Activated effector memory CD4-positive, alpha-beta T cell treated with Interleukin-2 at 50 U/mL for 16 hours (primary cell): Measurements from ENCODE around the gene ACHE.

Source experiments
- DNase-seq: peaks from one replicate; pipeline ENCODE4 v3.0.0-alpha.2; 2020

Gene ACHE

DNA sequence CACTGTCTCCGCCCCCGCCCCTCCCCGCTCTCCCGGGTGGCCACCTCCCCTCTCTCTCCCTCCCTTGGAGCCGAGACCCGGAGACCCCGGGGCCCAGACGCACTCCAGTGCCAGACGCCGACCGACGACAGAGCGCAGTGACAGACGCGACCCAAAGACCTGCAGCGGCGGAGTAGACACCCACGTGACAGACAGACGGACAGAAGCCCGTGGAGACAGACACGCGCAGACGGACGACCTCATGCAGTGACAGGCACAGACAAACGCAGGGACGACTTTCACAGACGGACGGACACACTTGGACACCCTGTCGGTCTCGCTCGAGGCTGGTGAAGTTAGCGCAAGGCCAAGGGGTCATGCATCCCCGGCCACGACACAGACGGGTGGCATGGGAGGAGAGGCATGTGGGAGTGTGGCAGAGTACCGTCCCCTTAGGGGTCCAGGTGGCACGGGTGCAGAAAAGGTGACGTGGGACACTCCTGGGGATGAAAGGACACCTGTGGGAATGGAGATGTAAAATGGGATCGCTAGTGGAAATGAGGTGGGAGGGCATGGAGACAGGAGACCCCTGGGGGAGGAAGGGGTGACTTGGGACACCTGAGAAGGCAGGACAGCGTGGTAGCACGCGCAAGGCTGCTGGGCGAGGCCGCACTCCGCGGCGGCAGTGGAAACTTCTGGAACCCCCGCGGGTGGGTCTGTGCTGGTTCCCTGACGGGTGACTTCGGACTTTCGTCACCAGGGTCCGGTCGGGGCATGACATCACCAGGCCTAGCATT, 456 bp upstream of the ACHE start:
- DNase-seq, result no peak

DNA sequence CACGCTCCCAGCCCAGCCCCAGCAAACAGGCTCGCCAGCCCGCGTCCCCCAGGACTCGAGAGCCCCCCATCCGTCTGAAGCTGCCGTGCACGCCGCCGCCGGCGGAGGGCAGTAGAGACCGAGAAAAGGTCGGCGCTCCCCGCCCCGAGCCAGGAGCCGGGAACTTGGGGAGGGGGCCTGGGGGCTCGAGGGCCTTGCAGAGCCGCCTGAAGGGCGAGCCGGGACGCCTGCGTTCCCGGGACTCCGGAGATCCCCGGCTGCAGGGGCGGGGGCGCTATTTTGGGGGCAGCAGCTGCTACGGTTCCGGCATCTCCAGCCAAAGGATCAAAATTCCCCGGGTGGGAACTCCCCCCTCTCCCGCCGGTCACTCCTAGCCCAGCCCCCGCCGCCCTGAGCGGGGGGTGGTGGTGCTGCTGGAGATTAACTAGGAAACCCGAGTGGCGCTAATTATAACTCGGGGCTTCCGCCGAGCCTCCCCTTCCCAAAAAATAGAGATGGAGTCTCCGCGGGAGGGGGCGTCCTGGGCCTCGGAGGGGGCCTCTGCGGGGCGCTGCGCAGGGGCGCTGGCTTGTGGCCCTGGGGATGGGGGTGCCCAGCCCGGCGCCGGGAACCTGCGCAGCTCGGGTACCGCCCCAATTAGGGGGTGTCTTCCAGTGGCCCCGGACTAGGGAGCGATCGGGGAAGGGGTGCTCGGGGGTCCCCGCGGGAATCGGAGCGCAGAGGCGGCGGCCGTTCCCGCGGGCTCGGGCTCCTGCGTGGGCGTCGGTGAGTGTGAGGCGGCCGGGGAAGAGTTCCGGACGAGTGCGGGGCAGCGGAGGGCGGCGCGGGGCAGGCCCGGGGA, 608 bp downstream of the ACHE start:
- DNase-seq, result peak; percentile 33

DNA sequence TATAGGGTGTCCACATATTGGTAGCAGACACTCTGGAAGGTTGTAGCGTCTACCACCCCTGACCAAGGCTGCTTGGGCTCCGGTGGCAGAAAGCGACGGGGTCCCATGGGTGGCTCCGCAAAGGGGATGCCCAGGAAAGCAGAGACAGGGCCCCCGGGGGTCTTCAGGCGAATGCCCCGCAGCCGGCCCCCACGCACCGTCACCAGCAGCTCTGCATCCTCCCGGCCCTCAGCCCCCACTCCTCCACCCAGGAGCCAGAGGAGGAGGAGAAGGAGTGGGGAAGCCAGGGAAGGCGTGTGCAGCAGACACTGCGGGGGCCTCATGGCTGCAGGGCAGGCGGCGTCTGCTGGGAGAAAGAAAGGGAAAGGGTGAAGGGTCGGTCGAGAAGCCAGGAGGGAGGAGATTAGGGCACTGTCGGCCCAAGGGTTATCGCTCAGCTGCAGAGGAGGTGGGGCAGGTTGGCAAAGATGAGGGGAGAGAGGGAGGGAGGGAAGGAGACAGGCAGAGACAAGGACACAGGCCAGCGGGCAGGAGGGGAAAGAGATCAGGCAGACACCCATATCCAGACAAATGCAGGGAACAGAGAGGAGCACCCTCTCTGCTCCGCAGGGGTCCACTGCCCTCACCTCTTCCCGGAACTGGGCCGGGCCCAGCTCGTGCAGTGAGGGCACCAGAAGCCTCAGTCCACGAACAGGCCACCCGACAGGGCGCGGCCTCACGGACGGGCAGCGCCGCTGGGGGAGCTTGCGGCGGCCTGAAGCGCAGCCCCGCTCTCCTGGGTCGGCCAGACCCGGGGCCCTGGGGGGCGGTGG, 1.6 kb downstream of the ACHE start:
- DNase-seq, result no peak

DNA sequence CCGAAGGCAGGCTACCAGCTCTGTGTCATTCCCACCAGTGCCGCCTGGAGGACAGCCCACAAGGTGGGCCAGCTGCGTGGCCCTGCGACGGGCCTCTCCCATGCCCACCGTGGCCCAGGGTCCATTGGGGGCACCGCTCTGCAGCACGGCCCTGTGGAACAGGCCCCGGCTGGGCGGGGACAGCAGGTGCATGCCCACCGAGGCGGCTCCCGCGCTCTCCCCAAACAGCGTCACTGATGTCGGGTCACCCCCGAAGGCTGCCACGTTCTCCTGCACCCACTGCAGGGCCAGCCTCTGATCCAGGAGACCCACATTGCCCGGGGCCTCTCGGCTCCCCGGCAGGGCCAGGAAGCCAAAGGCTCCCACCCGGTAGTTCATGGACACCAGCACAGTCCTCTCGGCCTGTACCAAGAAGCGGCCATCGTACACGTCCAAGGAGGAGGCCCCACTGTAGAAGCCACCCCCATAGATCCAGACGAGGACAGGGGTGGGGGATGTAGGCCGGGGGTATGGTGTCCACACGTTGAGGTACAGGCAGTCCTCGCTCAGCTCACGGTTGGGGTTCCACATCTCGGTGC, 2.3 kb downstream of the ACHE start:
- DNase-seq, result no peak

DNA sequence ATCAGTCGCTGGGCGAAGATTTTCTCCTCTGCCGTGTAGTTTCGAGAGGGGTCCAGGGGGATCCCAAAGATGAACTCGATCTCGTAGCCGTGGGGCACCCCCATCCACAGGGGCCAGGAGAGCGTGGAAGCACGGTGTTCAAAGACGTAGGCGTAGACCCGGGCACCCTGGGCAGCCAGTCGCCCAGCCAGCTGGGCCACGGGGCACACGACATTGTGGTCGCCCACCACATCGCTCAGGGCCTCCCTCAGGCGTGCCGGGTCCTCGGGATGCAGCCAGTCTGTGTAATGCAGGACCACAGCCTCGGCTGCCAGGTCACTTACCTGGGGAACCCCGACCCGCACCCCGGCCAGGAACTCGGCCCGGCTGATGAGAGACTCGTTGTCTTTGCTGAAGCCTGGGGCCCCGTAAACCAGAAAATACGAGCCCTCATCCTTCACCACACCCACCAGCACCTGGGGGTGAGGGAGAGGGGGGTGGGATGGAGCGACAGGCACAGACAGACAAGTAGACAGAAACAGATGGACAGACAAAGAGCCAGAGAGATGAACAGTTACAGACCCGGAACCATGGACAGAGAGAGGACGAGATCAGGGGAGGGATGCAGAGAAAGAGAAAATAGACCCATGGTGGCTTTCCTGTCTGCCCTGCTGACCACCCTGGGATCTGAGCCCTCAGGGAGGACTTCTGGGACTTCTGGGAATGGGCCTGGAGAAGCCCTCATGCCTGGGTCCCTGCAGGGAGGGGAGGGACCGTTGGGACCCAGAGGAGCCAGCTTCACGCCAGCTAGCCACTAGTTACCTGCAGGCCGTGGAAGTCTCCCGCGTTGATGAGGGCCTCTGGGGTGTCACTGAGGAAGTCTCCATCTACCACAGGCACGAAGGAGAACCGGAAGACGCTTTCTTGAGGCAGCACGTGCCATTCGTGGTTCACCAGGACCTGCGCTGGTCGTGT, 3.0 kb downstream of the ACHE start:
- no peak for DNase-seq

DNA sequence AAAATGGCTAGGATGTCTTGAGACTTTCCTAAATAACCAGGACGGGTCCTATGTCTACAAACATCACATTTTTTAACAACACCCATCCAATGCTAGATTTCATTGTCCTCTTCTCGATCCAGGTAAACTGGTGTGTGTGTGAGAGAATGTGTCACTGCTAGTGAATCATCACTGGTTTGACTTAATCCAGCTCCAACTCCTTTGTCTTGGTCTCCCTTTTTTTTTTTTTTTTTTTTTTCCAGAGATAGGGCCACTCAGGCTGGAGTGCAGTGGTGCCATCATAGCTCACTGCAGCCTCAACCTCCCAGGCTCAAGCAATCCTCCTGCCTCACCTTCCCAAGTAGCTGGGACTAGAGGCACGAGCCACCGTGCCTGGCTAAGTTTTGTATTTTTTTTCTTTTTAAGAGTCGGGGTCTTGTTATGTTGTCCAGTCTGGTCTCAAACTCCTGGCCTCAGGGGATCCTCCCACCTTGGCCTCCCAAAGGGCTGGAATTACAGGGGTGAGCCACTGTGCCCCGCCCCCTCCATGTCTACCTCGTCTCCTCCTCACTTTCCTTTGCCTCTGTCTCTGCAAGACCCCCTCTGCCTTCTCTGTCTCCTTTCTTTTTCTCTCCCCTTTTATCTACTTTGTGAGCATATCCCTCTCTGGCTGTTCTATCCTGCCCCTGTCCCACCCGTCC, 4.0 kb downstream of the ACHE start:
- no peak for DNase-seq

DNA sequence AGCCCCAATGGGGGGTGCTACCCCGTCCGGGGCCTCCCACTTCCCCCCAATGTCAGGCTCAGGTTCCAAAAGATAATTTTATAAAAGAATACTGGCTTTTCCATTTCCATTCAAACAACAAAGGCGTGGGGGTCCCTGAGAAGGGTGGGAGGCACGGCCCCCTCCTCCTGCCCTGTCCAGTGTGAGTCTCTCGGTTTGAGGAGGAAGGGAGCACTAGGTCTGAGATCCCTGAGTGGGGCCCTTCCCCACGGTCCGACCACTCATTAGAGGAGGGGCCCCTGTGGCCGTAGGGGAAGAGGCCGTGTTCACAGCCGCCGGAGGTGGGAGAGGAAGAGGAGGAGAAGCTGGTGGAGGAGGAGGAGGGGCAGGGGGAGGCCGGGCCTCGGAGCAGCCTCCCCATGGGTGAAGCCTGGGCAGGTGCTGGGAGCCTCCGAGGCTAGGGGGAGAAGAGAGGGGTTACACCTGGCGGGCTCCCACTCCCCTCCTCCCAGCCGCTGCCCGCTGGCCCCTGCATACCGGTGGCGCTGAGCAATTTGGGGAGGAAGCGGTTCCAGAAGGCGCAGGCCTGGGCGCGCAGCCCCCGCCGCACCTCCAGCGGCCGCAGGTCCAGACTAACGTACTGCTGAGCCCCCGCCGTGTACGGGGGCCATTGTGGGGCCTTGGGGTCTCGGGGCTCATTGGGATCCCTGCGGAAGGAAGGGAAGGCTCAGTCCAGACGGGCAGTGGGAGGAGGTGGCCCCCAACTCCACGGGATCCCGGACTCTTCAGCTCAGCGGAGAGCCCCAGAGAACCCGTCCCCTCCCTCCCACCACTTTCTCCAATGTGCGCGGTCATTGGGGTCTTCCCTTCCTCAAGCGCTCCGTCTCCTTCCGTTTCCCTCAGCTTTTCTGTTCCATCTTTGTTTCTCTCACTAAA, 4.8 kb downstream of the ACHE start:
- no peak for DNase-seq

DNA sequence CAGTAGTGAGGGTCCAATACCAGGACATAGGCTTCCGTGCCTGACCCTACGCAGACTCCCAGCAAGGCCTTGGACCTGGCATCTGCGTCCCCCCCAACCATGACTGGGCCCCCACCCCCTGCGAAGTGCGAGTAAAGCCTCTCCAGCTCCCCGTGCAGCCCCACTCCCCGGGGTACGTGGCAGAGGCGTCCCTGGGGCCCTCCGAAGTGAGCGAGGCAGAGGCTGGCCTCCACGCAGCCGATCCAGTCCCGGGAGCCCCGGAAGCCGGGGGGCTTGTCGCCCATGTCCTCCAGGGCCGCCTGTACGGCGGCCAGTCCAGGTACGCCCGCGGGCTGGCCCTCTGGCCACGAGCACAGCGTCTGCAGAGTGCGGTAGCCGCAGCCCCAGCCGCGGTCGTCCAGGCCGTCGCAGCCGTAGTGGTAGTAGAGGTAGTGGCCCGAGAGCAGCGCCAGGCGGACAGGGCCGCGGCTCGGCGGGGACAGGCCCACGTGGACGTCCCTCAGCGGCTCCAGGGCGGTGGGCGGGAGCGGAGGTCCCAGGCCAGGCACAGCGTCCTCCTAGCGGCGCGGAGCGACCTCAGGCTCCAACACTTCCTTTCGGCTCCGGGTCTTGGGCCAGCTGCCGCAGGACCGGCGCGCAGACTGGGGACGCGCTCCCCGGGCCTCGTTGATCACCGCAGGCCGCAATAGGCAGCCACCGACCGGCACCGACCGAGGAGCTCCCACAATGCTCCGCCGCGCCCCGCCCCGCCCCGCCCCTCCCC, 6.5 kb downstream of the ACHE start, which contains the start of gene UFSP1:
Gene UFSP1, minus strand, starts transcription at position 728 of the 763 bp plus-strand sequence. Its CDS starts 444 bp downstream, at position 284.
- no peak for DNase-seq

DNA sequence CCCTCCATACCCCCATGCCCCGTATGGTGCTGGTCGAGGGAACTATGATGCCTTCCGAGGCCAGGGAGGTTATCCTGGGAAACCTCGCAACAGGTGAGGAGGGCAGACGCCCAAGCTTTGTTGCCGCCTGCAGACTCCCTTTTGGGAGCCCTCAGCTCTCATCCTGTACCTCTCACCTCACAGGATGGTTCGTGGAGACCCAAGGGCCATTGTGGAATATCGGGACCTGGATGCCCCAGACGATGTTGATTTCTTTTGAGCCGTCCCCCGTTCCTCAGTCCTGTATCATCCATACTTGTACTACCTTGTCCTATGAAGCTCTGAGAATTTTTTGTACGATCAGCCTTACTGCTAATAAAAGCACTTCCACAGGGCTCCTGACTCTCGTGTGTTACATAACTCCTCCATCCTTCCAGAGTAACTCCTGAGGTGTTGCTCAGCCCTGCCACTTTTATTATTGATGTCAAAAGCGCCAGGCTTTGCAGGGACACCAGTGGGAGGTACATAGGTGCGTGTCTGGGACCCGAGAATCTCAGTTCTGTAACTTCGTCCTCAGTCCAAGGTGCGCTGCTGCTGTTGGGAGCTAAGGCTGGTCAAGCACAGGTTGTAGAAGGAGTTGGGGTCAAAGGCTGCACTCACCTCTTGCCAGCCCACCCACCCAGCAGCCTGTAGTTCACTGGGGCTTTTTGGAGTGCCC, 7.2 kb downstream of the ACHE start:
- DNase-seq, result no peak

DNA sequence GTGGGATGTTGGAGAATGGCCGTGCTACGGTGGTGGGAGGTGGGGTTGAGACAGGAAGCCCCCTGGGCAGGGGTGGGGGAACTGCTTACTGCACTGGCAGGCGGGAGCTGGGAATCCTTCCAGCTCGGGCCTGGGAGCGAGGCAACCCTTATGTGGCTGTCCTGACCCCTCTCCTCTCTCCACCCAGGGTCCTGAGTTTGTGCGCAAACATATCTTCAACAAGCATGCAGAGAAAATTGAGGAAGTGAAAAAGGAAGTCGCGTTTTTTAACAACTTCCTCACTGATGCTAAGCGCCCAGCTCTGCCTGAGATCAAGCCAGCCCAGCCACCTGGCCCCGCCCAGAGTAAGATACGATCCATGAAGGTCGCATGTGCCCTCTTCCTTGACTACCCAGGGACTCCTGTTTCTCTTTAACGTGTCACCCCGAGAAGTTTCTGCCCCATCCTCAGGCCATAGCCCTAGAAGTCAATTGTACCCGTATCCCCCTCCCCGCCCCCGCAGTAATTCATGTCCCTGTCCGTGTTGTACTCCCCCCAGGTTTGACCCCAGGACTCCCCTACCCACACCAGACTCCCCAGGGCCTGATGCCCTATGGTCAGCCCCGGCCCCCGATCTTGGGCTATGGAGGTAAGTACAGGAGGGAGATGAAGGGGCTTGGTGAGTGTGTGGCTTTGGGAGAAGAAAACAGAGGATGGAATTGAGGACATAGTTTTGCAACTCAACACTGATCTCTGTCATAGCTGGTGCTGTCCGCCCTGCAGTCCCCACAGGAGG, 8.0 kb downstream of the ACHE start:
- peak; percentile 57 for DNase-seq

DNA sequence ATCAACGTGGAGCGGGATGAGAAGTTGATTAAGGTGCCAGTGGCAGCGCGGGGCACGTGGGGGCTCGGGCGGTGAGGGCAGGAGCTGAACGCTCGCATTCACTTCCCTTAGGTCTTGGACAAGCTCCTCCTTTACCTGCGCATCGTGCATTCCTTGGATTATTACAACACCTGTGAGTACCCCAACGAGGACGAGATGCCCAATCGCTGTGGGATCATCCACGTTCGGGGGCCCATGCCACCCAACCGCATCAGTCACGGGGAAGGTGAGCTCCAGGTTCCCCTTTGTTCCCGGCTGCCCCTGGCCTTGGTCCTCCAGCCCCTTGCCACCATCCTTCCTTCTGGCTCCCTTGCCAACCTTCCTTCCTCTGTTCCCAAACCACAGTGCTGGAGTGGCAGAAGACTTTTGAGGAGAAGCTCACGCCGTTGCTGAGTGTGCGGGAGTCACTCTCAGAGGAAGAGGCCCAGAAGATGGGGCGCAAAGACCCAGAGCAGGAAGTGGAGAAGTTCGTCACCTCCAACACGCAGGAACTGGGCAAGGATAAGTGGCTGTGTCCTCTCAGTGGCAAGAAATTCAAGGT, 8.7 kb downstream of the ACHE start:
- no peak for DNase-seq

DNA sequence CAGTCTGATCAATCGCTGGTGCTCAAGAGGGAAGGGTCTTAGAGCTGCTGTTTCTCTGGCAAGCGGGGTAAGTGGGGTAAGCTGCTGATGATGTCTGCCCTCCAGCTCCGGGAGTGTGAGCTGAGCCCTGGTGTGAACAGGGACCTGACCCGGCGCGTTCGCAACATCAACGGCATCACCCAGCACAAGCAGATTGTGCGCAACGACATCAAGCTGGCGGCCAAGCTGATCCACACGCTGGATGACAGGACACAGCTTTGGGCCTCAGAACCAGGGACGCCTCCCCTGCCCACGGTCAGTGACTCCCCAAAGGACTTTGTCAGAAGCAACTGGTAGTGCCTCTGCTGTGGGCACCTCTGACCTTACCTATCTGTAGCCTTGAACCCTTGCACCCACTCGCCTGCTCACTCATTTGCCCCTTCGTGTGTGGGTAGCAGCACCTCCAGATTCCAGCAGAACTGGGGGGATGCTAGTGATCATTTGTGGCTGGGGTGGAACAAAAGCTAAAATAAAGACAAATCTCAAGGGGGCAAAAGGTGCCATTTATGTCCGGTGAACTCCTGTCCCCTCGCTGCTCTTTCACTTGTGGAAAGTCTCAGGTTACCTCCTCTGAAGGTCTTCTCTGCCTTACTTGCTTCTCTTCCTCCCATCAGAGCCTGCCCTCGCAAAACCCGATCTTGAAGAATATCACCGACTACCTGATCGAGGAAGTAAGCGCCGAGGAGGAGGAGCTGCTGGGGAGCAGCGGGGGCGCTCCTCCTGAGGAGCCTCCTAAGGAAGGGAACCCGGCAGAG, 9.3 kb downstream of the ACHE start:
- no peak for DNase-seq

DNA sequence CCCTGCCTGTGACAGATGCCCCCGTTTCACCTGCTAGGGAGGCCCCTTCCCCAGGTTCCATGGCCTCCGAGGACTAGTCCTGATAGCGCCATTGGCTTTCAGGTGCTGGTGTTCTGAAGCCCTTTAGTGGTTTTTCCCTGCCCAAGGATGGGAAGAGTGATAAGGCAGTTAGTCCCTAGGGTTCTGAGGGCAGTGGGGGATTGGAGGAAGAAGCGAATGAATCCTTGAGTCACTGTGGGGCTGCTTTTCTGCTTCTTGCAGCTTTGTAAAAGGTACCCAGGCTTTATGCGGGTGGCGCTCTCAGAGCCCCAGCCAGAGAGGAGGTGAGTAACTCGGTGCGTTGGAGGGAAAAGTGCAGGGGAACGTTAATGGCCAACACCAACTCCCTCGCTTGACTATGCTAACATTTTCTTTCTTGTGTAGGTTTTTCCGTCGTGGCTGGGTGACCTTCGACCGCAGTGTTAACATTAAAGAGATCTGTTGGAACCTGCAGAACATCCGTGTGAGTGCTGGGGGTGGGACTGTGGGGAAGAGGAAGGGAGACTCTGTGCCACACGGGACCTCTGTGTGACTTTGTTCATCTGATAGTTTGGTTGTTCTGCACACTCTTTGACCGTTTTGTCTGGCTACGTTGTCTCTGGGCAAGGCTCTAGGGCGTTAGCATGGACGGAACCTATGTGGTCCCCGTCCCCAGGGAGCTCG, 10.1 kb downstream of the ACHE start:
- no peak for DNase-seq

DNA sequence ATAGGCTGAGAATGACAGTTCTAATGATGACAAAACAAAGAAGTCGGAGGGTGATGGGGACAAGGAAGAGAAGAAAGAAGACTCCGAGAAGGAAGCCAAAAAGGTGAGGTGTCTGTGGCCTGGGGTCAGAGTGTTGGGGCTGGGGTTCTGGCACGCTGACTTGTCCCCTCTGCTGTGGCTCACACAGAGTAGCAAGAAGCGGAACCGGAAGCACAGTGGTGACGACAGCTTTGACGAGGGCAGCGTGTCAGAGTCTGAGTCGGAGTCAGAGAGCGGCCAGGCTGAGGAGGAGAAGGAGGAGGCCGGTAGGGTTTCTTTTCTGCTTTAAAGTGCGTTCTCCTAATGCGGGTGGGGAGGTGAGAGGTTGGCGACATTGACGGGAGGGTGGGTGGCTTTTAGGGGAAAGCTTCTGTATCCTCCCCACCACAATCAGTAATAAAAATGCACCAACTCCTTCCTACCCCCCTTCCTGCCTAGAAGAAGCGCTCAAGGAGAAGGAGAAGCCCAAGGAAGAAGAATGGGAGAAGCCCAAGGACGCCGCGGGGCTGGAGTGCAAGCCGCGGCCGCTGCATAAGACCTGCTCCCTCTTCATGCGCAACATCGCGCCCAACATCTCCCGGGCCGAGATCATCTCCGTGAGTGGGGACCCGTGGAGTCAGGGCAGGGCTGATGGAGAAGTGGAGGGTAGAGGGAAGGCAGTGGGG, 10.8 kb downstream of the ACHE start:
- no peak for DNase-seq
